ENCODE data around the gene TMEM151B.
"Not testable (repeated sequence)": the region's sequence is repeated elsewhere in the genome, so short reads cannot be mapped to it uniquely, and the experiment has no call there.

Gene TMEM151B

DNA sequence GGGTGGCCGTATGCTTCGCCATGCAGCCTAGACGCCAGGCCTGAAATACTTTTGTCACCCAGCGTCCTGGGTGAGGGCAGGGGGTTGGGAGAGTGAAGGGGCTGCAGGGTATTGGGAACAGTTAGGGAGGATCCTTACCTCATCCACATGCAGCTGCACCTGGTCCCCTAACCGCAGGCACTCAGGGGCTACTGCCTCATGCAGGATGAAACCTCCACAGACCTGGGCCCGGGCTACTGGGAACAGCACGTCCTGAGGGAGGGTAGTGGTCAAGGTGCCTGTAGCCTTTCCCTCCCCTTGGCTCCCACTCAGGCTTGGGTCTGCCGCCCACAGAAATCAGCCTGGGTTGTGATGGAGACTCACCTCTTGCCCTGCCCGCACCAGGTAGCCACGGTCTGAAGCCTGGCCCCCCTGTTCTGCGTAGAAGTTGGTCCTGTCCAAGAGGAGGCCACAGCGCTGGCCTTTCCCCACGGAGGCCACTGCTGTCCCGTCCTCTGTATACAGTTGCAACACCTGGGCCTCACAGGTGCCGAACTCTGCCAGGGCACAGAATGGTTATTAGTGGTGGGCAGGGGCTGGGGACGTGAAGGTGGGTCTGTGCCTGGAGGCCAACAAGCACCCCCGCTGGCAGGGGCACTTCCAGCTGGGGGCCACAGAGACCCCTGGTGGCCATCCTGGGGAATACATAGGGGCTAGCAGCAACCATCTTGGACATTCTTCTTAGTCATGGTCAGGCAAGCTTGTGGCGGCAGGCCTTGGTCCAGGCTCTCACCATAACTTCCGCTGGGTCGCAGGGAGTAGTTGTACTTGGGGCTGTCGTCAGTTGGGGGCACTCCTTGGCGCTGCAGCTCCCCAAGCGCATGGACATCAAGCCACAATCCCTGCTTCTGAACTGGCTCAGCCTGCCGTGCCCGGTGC, 34.3 kb downstream of the TMEM151B start:
- peak; percentile 74 for DNase-seq (ENCODE audit: low spot score)

DNA sequence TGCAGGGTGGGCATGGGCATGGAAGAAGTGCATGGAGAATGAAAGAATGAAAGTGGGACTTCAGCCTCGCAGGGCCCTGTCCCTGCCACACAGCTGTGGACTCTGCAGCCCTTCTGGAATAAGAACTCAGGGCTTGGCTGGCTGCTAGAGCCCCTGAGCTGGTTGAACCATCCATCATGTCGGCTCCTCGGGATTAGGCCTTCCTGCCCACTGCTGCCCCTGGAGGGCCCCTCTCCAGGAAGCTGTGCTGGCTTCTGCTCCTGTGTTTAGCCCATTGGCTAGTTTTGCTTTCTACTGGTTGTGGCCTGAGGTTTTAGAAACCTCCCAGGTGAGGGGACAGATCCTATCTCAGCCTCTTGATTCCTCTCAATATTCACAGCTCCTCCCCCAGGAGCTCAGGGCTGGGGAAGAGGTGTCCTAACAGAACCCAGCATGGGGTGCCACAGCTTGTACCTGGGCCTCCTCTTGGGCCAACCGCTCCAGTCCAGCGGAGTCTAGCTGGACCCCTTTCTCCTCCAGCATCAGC, 35.0 kb downstream of the TMEM151B start:
- DNase-seq (ENCODE audit: low spot score): no peak

DNA sequence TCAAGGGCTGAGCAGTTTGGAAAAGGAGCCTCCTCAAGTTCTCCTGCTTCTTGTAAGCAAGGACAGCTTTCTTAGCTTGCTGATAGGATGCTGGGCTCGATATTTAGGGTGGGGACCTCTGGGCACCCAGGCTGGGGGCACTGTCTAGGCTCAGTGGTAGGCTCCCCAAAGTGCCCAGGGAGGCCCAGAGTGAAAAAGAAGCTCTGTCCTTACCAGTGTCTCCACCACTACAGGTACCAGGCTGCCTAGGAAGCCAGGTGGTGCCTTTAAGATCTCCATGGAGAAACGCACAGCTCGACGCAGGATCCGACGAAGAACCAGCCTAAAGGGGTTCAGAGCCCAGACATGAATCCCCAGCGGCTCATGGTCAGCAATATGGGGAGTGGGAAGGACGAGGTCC, 36.5 kb downstream of the TMEM151B start:
- DNase-seq (ENCODE audit: low spot score): no peak

DNA sequence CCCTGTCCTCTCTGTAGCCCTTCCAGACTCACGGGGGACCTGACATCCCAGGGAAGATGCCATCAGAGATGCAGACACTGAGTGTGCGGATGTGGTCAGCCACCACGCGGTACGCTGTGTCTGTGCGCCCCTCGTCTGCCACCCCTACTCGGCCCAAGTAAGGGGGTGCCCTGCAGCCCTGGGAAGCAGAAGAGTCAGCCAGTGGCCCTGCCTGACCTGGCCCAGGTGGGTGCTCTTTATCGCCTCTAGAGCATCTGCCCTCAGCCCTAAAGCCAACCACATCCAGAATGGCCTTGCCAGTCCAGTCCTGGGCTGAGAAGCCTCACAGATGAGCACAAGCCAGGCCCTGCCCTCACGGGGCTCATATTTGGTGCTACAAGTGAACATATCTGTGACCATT, 37.0 kb downstream of the TMEM151B start:
- no peak for DNase-seq (ENCODE audit: low spot score)

DNA sequence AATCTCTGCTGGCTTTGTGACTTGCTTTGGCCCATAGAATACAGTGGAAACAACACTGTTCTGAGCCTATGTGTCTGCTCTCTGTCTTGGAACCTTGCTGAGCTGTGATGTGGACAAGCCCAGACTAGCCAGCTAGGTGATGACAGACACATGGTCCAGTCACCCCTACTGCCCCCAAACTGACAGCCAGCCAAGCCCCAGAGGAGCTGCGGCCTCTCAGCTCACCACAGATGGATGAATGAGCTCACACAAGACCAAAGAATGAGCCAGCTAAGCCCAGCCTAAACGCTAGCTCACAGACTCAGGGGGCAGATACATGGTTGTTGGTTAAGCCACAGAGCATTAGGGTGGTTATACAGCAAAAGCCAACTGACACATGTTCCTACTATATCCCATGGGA, 38.8 kb downstream of the TMEM151B start:
- DNase-seq (ENCODE audit: low spot score): no peak

DNA sequence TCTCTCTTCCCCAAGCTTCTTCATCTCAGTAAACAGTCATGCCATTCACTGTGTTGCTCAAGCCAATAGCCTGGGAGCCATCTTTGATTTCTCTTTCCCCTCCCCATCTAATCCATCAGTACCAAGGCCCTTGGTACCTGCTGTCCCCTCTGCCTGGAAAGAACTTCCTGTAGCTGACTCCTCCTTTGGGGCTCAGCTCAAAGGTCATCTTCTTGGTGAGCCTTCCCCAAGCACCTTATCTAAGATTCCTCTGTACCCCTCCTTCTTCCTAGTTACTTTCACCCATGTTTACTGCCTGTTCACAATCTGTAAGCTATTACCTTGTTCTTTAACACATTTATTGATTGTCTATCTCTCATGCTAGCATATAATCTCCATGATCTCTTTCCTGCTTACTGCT, 39.4 kb downstream of the TMEM151B start:
- DNase-seq (ENCODE audit: low spot score): no peak

DNA sequence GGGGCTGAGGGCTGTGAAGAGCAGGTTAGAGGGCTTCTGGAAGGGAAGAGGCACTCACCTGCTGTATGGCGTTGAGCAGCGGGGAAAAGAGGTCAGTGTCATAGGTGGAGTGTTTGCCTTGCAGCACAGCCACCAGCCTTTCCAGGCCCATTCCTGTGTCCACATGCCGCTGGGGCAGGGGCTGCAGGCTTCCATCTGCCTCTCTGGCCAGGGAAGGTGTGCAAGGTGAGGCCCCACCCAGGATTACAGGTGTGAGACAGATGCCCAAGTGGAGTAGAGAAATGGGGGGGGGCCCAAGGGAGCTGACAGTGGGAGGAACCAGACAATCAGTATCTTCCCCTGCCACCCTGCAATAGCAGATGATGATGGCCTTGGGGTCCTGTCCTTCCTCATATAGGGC, 40.0 kb downstream of the TMEM151B start:
- DNase-seq (ENCODE audit: low spot score): no peak

DNA sequence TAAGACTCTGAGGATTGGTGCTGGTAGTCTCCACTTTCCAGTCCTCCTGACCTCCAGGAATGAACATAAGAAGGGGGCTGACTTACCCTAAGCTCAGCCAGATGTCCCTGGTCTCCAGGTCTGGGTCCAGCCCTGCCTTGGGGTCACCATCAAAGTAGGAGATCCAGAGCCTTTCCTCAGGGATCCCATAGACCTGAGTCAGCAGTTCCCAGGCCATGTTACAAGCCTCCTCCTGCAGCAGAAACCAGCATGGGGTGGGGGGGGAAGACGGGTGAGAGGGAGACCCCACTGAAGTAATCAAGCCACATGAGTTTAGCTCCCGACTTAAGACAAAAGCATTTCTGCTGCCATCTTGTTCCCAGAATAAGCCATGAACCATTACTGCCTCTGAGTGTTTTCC, 41.1 kb downstream of the TMEM151B start:
- DNase-seq (ENCODE audit: low spot score): no peak

DNA sequence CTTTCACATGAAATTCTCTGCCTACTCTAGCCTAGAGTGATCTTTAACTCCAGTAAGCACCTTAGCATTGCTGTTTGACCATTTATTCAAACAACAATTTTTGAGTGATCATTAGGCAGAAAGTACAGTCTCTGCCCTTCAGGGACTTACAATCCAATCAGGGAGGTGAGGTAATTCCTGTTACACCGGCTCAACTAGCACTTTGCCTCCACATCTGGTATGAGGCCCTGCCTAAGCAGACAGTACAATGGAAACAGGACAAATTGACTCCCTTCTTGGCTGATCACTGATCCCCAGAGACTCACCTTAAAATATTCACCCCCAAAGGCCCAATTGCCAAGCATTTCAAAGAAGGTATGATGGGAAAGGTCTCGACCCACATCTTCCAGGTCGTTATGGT, 41.5 kb downstream of the TMEM151B start:
- no peak for DNase-seq (ENCODE audit: low spot score)

DNA sequence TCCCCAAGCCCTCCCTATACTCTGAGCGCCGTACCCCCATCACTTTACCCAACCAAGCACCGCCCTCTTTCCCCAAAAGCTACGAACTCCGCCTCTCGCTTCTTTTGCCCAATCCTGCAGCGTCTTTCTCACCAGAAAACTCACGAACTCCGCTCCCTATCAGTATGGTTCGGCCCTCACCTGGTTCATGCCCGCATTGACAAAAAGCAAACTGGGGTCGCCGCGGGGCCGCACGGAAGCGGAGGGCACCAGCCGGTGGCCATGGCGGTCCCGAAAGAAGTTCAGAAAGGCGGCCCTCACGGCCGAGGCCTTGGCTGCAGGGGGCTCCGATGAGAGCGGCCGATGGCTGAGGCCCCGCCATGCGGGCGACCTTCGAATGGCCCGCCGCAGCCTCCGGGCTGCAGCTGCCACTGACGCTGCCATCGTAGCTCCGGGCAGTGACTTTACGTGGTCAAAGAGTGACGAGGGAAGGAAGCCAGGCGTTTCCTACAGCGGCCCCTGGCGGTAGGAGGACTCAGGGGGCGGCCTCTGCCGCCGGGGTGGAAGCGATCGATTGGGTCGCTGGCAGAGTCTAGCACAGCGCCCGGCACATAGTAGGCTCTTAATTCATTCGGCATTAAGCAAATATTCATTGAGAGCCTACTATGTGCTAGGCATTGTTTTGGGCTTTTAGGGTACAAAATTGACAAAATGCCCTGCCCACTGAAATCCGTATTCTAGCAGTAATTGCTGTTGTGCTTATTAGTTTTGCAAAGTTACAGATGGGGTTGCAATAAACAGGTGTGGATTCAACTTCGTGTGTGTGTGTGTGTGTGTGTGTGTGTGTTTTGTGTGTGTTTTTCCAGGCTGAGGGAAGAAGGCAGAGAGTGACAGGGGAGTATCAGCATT, 42.9 kb downstream of the TMEM151B start, which contains the start of gene AARS2:
AARS2 (minus strand) TSS at position 447 of the 888 bp plus-strand sequence; CDS start at position 423, 24 bp downstream.
- DNase-seq (ENCODE audit: low spot score): peak; percentile 86

DNA sequence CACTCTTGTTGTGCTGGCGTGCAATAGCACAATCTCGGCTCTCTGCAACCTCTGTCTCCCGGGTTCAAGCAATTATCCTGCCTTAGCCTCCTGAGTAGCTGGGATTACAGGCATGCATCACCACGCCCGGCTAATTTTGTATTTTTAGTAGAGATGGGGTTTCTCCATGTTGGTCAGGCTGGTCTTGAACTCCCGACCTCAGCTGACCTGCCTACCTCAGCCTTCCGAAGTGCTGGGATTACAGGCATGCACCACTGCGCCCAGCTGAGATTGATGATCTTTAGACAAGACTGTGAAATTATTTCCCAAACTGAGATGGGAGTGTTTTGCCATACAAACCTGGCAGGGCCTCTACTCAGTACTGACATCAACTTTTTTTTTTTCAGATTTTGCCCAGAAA, 44.4 kb downstream of the TMEM151B start:
- not testable (repeated sequence) for DNase-seq (ENCODE audit: low spot score)

DNA sequence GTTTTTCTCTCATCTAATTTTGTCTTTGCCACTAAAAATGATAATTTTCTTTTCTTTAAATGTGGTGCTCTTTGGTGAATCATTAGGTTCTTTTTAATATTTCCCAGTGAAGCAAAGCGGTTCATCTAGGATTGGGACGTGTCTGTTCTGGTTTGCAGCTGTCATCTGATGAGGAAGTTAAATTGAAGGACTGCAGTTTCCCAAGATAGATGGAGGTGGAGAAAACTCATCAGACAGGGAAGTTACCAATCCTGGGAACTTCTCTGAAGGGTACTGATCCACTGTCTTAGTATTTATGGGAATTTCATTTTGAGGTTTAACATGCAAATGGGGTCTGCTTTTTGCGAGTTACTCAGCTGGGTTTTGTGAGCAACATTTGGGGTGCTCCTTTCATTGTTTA, 45.3 kb downstream of the TMEM151B start:
- no peak for DNase-seq (ENCODE audit: low spot score)

DNA sequence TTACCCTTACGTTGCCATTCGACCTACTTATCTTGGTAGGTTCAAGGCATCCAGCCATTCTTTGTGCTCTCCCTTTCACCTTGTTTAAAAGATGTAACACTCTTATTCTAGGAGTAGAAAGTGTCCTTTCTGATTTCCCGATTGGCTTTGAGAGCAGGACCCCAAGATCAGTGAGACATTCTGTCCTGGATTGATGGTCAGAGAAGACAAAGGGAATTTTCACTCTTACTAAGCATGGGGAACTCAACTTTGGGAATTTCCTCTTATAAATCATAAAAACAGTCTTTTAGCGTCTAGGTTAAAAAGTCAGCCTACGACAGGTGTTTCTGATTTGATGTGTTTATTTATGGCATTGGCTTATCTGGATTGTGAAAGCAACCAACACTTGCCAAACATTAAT, 45.7 kb downstream of the TMEM151B start:
- DNase-seq (ENCODE audit: low spot score): no peak

DNA sequence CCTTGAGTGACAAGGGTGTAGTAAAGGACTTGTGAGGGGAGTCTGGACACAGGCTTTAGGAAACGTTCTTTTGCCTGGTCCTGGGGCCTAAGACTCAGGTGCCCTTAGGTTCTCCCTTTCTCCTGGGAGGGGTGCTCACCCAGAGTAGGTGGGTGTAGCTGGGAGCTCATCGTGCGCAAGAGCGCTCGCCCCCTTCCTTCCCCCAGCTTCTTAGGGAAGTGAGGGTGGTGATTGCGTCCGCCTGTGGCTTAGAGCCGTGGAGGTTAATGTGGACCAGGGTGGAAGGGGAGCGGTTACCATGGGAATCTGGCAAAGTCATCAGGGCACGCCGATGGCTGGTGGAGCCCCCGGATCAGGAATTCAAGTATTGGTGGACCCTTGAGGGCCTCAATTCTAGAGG, 46.2 kb downstream of the TMEM151B start:
- no peak for DNase-seq (ENCODE audit: low spot score)

DNA sequence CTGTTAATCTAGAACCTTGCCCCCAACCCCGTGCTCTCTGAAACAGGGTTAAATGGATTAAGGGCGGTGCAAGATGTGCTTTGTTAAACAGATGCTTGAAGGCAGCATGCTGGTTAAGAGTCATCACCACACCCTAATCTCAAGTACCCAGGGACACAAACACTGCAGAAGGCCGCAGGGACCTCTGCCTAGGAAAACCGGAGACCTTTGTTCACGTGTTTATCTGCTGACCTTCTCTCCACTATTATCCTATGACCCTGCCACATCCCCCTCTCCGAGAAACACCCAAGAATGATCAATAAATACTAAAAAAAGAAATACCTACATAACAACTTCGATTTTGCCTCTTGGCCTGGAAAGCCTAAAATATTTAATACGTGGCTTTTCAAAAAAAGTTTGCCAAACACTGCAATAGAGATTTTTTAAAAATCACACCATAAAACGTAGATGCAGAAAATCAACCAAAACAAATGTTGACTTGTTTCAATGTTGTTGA, 46.9 kb downstream of the TMEM151B start:
- DNase-seq (ENCODE audit: low spot score): not testable (repeated sequence)

DNA sequence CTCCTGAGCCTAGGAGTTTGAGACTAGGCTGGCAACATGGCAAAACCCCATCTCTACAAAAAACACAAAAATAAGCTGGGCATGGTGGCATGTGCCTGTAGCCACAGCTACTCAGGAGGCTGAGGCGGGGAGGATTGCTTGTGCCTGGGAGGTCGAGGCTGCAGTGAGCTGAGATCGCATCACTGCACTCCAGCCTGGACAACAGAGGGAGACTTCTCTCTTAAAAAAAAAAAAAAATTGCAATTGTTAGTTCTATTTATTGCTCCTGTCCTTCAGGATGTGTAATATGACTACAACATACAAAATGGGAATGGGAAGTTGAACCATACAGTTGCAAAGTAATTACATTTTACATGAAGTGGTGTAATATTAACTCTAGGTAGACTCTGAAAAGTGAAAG, 51.0 kb downstream of the TMEM151B start:
- DNase-seq (ENCODE audit: low spot score): no peak

DNA sequence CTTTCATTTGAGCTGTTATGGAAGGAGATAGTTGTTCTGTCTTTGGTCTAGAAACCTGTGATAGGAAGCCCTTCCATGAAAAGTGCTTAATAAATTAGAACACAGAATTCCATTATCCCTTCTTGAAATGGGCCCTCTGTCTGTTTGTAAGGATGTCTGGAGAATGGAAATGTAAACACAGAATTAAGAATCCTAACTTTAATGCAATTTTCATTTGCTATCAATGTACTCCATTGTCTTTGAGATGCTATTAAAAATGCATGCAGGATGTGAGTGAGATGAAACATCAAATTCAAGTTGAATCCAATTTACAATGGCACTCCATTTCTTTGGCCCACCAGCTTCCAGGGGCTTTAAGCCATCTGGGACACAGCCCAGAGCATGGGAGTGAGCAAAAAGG, 56.8 kb downstream of the TMEM151B start:
- DNase-seq (ENCODE audit: low spot score): no peak

DNA sequence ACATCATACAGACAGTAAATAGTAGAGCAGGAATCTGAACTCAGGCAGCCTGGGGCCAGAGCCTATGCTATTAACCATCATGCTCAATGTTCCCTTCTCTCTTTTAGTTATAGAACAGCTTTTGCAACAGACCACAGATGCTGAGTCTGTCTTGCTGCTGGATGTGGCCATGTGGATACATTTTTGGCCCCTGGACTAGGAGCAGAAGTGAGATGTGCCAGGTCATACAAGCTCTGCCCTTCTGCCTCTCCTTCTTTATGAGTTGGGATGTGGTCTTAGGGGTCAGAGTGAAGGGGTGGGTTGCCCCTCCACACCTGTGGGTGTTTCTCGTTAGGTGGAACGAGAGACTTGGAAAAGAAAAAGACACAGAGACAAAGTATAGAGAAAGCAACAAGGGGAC, 57.5 kb downstream of the TMEM151B start:
- no peak for DNase-seq (ENCODE audit: low spot score)

DNA sequence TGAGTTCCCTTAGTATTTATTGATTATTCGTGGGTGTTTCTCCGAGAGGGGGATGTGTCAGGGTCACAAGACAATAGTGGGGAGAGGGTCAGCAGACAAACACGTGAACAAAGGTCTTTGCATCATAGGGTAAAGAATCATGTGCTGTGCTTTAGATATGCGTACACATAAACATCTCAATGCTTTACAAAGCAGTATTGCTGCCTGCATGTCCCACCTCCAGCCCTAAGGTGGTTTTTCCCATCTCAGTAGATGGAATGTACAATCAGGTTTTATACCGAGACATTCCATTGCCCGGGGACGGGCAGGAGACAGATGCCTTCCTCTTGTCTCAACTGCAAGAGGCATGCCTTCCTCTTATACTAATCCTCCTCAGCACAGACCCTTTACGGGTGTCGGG, 58.0 kb downstream of the TMEM151B start:
- DNase-seq (ENCODE audit: low spot score): peak; percentile 38

DNA sequence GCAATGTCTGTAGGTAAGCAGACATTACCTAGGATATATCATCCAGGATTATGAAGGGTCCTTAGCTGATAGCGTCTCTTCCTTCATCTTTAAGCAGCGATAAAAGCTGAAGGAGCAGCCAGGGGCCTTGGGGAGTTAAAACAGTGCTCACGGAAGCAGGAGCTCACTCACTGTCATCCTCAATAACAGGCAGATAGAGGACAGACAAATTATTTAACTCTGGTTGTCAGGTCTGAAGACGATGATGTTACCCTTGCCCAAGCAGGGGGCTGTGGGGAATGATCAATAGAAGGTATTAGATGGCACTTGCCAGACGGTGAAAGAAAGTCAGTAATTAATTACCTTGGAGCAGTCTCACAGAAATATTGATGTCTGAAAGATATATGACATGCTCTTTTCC, 59.6 kb downstream of the TMEM151B start:
- no peak for DNase-seq (ENCODE audit: low spot score)

DNA sequence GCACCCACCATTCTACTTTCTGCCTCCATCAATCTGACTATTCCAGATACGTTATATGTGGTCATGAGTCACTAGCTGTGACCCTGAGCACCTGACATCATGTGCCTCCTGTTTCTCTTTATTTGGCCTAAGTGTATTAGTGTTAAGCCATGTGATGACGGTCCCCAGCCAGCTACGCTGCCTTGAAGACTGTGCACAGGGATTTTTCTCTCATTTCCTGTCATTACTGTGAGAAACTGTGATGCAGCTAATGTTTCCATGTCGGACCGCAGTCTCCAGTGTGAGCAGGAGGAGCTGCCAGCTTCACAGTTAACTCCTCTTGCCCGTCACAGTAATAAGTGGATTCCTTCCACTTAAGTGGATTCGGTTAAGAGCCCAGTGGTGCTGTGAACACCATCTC, 62.3 kb downstream of the TMEM151B start:
- peak; percentile 86 for DNase-seq (ENCODE audit: low spot score)

DNA sequence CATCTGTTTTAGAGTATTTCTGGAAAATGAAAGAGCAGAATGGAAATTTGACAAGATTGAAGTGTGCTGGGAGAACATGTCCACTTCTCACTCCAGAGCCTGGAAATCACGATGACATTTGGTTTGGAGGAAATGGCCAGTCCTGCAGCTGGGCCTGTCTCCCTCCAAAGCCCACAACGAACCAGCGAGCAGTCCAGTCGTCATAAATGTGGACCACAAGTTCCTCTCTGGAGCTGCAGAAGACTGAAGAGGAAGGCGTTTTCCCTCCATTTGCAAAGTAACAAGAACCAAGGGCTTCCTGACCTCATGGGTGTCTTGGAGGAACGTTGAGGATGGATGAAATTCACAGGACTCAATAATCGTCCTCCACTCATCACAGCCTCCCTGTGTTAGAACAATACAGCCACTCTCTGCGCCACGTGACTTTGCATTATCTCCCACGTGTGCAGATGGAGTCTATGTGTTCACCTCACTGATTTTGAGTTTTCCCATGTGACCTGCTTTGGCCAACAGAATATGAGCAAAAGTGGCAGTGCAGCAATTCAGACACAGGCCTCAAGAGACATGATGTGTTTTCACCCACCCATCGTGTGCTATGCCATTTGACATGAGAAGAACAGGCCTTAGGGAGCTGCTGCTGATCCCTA, 63.1 kb downstream of the TMEM151B start:
- no peak for DNase-seq (ENCODE audit: low spot score)

Measured in cerebellar cortex (tissue), 1 donor.